H1 (cell line): ENCODE measurements around the gene HTR3D. TPM values are rescaled to one million over a fixed set of nuclear protein-coding genes. Genes with fewer than 3 reads are reported as not detected.

Experiments used
- CTCF ChIA-PET: fragments of 300-600 bp; sonication (Branson Sonifier 250); formaldehyde crosslinking; loops from one replicate; lab custom pipeline; 2021; ENCODE audit not compliant: partially characterized antibody; lab: Charles Lee
- POLR2A ChIA-PET: fragments of 300-600 bp; sonication (Branson Sonifier 250); formaldehyde crosslinking; loops from one replicate; lab custom pipeline; 2021; ENCODE audit warnings: inconsistent platforms; ENCODE audit not compliant: partially characterized antibody; lab: Charles Lee
- DNase-seq, 2 experiments: peaks; one replicate each; pipeline versions ENCODE4 v3.0.0 to v3.0.0-alpha.2; 2010 to 2022; ENCODE audit warnings: low spot score in 2 of 2, low read depth in 1 of 2, mixed read lengths in 1 of 2
- FAIRE-seq: peaks from 2 replicates; lab custom pipeline; 2011; peaks lifted over from hg19 to GRCh38; lab: Jason Lieb, UNC
- H2AFZ ChIP-seq: 2 replicates; pipeline ENCODE4 v1.8.1; 2012; ENCODE audit warnings: low read length, inconsistent platforms
- H2AK5ac ChIP-seq: 2 replicates; pipeline ENCODE4 v1.6.1; 2013; ENCODE audit warnings: low read depth, low read length
- H2BK120ac ChIP-seq: replicated peaks from 2 replicates; pipeline ENCODE3; 2013; ENCODE audit warnings: low read depth, low read length, inconsistent platforms
- H2BK12ac ChIP-seq: 2 replicates; pipeline ENCODE4 v1.6.1; 2013; ENCODE audit warnings: low read depth, low read length
- H2BK15ac ChIP-seq: 2 replicates; pipeline ENCODE4 v1.6.1; 2013; ENCODE audit warnings: low read length
- H2BK20ac ChIP-seq: 2 replicates; pipeline ENCODE4 v1.6.1; 2013; ENCODE audit warnings: low read length
- H2BK5ac ChIP-seq: 2 replicates; pipeline ENCODE4 v1.6.1; 2013; ENCODE audit warnings: low read depth, low read length
- H3K14ac ChIP-seq: 2 replicates; pipeline ENCODE4 v1.6.1; 2013; ENCODE audit warnings: inconsistent platforms; ENCODE audit not compliant: insufficient read length
- H3K18ac ChIP-seq: 2 replicates; pipeline ENCODE4 v1.6.1; 2013; ENCODE audit warnings: low read length; ENCODE audit errors: extremely low read depth
- H3K23ac ChIP-seq: 2 replicates; pipeline ENCODE4 v1.6.1; 2013; ENCODE audit warnings: inconsistent platforms; ENCODE audit not compliant: insufficient read length
- H3K23me2 ChIP-seq: 2 replicates; pipeline ENCODE4 v1.6.1; 2013; ENCODE audit warnings: low read depth, low read length
- H3K27ac ChIP-seq: 2 replicates; pipeline ENCODE4 v1.6.1; 2011; ENCODE audit warnings: low read depth, low read length, inconsistent platforms
- H3K27me3 ChIP-seq, 4 experiments: replicated peaks in 1 of 4; 1 replicate in 1 of 4; 2 replicates in 3 of 4; pipeline versions ENCODE4 v1.6.1 to v1.8.1; 2011 to 2013; ENCODE audit warnings: low read length in 3 of 4, mild to moderate bottlenecking in 3 of 4, inconsistent platforms in 2 of 4, mixed read lengths in 2 of 4, moderate library complexity in 1 of 4; ENCODE audit not compliant: control insufficient read depth in 3 of 4, insufficient read depth in 3 of 4; ENCODE audit errors: extremely low read depth in 1 of 4
- H3K36me3 ChIP-seq, 4 experiments: 2 replicates each; pipeline versions ENCODE4 v1.6.1 to v1.8.1; 2011 to 2013; ENCODE audit warnings: mild to moderate bottlenecking in 4 of 4, low read length in 3 of 4, moderate library complexity in 2 of 4, control low read depth in 1 of 4, inconsistent platforms in 1 of 4; ENCODE audit not compliant: insufficient read depth in 4 of 4, control insufficient read depth in 2 of 4
- H3K4ac ChIP-seq: replicated peaks from 2 replicates; pipeline ENCODE3; 2013; ENCODE audit warnings: low read length, low read depth, mixed read lengths, inconsistent platforms; ENCODE audit not compliant: insufficient read length
- H3K4me1 ChIP-seq, 4 experiments: replicated peaks in 1 of 4; 1 replicate in 1 of 4; 2 replicates in 3 of 4; pipeline versions ENCODE4 v1.6.1 to v1.8.1; 2011 to 2013; ENCODE audit warnings: low read length in 3 of 4, inconsistent platforms in 2 of 4, mixed read lengths in 1 of 4; ENCODE audit not compliant: insufficient read depth in 4 of 4, control insufficient read depth in 3 of 4
- H3K4me2 ChIP-seq, 2 experiments: 2 replicates each; pipeline versions ENCODE4 v1.6.1 to v1.8.1; 2011 to 2013; ENCODE audit warnings: low read depth in 2 of 2, low read length in 2 of 2, control low read depth in 1 of 2, inconsistent platforms in 1 of 2, mild to moderate bottlenecking in 1 of 2; ENCODE audit not compliant: insufficient read depth in 1 of 2
- H3K4me3 ChIP-seq, 4 experiments: fragments of 200-600, 300-600 bp in 1 of 4; sonication (generic), shearing (Covaris generic), sonication (Bioruptor Twin) in 1 of 4; 2 replicates each; pipeline versions ENCODE4 v1.5.1 to v1.8.1; 2011 to 2016; ENCODE audit warnings: low read length in 4 of 4, low read depth in 3 of 4, control low read depth in 2 of 4, inconsistent platforms in 2 of 4, mild to moderate bottlenecking in 2 of 4, mixed read lengths in 1 of 4, moderate library complexity in 1 of 4; ENCODE audit not compliant: insufficient read depth in 2 of 4; ENCODE audit errors: extremely low read depth in 1 of 4
- H3K56ac ChIP-seq: replicated peaks from 2 replicates; pipeline ENCODE3; 2013; ENCODE audit warnings: low read depth, mild to moderate bottlenecking, mixed read lengths, low read length, inconsistent platforms; ENCODE audit not compliant: insufficient read length
- H3K79me1 ChIP-seq: 2 replicates; pipeline ENCODE4 v1.6.1; 2013; ENCODE audit warnings: low read depth, low read length, control low read depth
- H3K79me2 ChIP-seq, 2 experiments: 2 replicates each; pipeline versions ENCODE4 v1.6.1 to v1.8.1; 2012 to 2013; ENCODE audit warnings: low read length in 2 of 2, mild to moderate bottlenecking in 2 of 2, inconsistent platforms in 1 of 2; ENCODE audit not compliant: insufficient read depth in 2 of 2, control insufficient read depth in 1 of 2
- H3K9ac ChIP-seq, 4 experiments: replicated peaks in 1 of 4; 1 replicate in 1 of 4; 2 replicates in 3 of 4; pipeline versions ENCODE4 v1.6.1 to v1.8.1; 2011 to 2013; ENCODE audit warnings: low read depth in 3 of 4, low read length in 3 of 4, control low read depth in 2 of 4, mild to moderate bottlenecking in 2 of 4, moderate library complexity in 2 of 4, inconsistent platforms in 1 of 4; ENCODE audit errors: extremely low read depth in 1 of 4
- H3K9me3 ChIP-seq, 2 experiments: 2 replicates each; pipeline versions ENCODE4 v1.6.1 to v1.8.1; 2012 to 2013; ENCODE audit warnings: mild to moderate bottlenecking in 2 of 2, moderate library complexity in 2 of 2, control low read depth in 1 of 2, inconsistent platforms in 1 of 2, low read depth in 1 of 2, low read length in 1 of 2, mixed read lengths in 1 of 2; ENCODE audit not compliant: insufficient read depth in 2 of 2
- H4K20me1 ChIP-seq, 2 experiments: replicated peaks in 1 of 2; 2 replicates each; pipeline versions ENCODE3 to v1.8.1; 2011 to 2013; ENCODE audit warnings: inconsistent platforms in 2 of 2, low read length in 2 of 2, mild to moderate bottlenecking in 1 of 2; ENCODE audit not compliant: insufficient read depth in 2 of 2, control insufficient read depth in 1 of 2
- H4K5ac ChIP-seq: 2 replicates; pipeline ENCODE4 v1.6.1; 2013; ENCODE audit warnings: low read length, low read depth, mixed read lengths, inconsistent platforms; ENCODE audit not compliant: insufficient read length
- H4K8ac ChIP-seq: 2 replicates; pipeline ENCODE4 v1.8.0; 2013; ENCODE audit warnings: mild to moderate bottlenecking, moderate library complexity, low read length, inconsistent platforms; ENCODE audit not compliant: insufficient read depth; ENCODE audit errors: extremely low read depth
- H4K91ac ChIP-seq: replicated peaks from 2 replicates; pipeline ENCODE3; 2013; ENCODE audit warnings: low read length, mixed read lengths, inconsistent platforms; ENCODE audit not compliant: insufficient read length
- FOSL1 ChIP-seq: IDR thresholded peaks from 2 replicates; pipeline ENCODE4 v1.6.1; 2011; ENCODE audit warnings: mild to moderate bottlenecking, low read depth, low read length, moderate library complexity; ENCODE audit not compliant: insufficient read depth
- GABPA ChIP-seq: IDR thresholded peaks from 2 replicates; pipeline ENCODE4 v1.6.1; 2011; ENCODE audit warnings: mild to moderate bottlenecking, low read length, moderate library complexity, borderline replicate concordance; ENCODE audit not compliant: insufficient read depth
- KDM1A ChIP-seq: fragments of 200-600, 300-600 bp; sonication (generic); IDR thresholded peaks from 2 replicates; pipeline ENCODE4 v1.7.1; 2016; ENCODE audit warnings: mild to moderate bottlenecking, low read length, borderline replicate concordance
- POLR2A ChIP-seq, 2 experiments: IDR thresholded peaks; 1 replicate in 1 of 2; 2 replicates in 1 of 2; pipeline ENCODE4 v1.6.1; 2011; ENCODE audit warnings: low read depth in 2 of 2, low read length in 2 of 2, mild to moderate bottlenecking in 2 of 2; ENCODE audit errors: control extremely low read depth in 1 of 2
- YY1 ChIP-seq: IDR thresholded peaks from 2 replicates; pipeline ENCODE4 v1.6.1; 2011; ENCODE audit warnings: low read depth, mild to moderate bottlenecking, low read length
- WGBS, 2 experiments: shearing (Covaris generic) in 1 of 2; methylation state at CpG; one replicate each; pipeline versions ENCODE4 v1.1.6 to v1.1.7; 2013 to 2015; ENCODE audit warnings: low lambda C conversion rate in 2 of 2, mixed read lengths in 2 of 2, inconsistent platforms in 1 of 2, low coverage in 1 of 2, missing lambda C conversion rate in 1 of 2; ENCODE audit not compliant: insufficient replicate concordance in 2 of 2, insufficient coverage in 1 of 2, insufficient read length in 1 of 2; ENCODE audit errors: extremely low coverage in 1 of 2, missing lambda C conversion rate in 1 of 2; 5-methylcytosine and 5-hydroxymethylcytosine counted together
- polyA plus RNA-seq, 7 experiments: library from polyadenylated mRNA; depleted of rRNA in 3 of 7; stranded (reverse) in 5 of 7; unstranded in 2 of 7; fragments of >200 nt in 5 of 7; fragments of 200-250 nt in 2 of 7; gene quantifications; 1 replicate in 5 of 7; 2 replicates in 1 of 7; 4 replicates in 1 of 7; pipeline versions ENCODE4 v1.2.1 to v1.2.3, GENCODE V29; 2011 to 2013; ENCODE audit warnings: missing spikeins in 2 of 7, mixed read lengths in 2 of 7
- total RNA-seq: library from RNA; stranded (reverse); fragmentation: NEBNext Ultra II Directional; extraction: Animal tissue kit (Norgen Biotek cat#: 25700); gene quantifications from 2 replicates; pipeline ENCODE4 v1.2.1, GENCODE V29; 2021

Gene HTR3D
- total and polyA plus RNA-seq, 2 of the 8 experiments (the other 6 are each of a cell fraction or from before 2014, with no cell fraction given), result not detected

DNA sequence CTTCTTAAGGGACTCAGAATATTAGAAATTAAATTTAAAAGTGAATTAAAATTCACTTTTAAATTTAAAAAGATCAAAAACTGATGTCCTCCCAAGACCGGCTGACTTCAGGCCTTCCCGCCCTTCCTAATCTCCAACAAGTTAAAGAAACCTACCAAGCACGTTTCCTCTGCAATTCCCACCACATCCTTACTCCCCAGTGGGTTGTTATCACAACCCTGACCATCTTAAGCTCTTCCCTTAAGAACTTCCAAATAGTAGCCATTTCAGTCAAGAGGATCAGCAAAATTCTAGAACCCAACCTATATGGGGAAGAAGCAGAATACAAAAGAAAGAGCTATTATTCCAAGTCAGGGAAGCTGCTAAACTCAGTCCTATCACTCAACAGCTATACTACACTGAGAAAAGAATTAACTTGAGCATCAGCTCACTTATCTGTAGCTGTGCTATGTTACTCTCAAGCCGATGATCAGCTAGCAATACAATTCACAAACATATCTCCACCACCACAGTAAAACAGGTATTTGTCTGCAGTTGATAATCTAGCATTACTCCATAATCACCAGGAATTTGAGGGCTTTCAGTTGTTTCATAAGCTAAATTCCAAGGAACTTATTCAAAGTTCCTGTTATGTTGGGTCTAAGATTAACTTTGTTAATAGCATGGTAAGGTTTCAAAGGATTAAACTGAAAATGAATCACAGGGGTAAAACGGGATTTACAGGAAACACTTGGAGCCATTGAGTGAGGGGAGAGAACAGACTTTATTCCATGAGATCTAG lies 28.2 kb upstream of the HTR3D start:
- Histone ChIP-seq H3K4me1 (no peaks in the 10 kb centered on the region; a peak in 1 of 7 replicates), H4K5ac (no peak overlapping the region), H3K36me3 (no peaks in the 10 kb centered on the region; a peak in 2 of 8 replicates), H2BK5ac (no peak overlapping the region), H3K27ac (no peak overlapping the region), H2AK5ac (no peak overlapping the region), H3K9ac (no peak overlapping the region), H3K14ac (no peak overlapping the region), H3K23me2 (no peaks in the 10 kb centered on the region), H3K18ac (no peak overlapping the region), H2AFZ (no peak overlapping the region), H4K8ac (no peak overlapping the region), H3K56ac (no peak overlapping the region), H3K9me3 (no peaks in the 10 kb centered on the region), H3K79me2 (peaks cover 3 to 15% of the 10 kb centered on the region in 2 experiments; a peak in 1 of 4 replicates), H3K4me3 (no peak overlapping the region), H3K27me3 (no peaks in the 10 kb centered on the region), H4K91ac (no peak overlapping the region), H4K20me1 (peaks cover 1 to 3% of the 10 kb centered on the region in 2 experiments), H2BK20ac (no peak overlapping the region), H2BK15ac (no peak overlapping the region), H2BK12ac (no peak overlapping the region), H3K4me2 (no peak overlapping the region), H3K4ac (no peak overlapping the region), H2BK120ac (no peak overlapping the region), H3K23ac (no peak overlapping the region), H3K79me1 (no peaks in the 10 kb centered on the region; the same call in 1 of the 2 replicates)
- FAIRE-seq (no peak), DNase-seq (no peak)
- POLR2A ChIA-PET, result no interaction called here
- CTCF ChIA-PET, result interaction anchor here (0.5 to 1.7 kb wide), 3 partner anchors 13 to 99 kb away, joined by 3 to 5 read pairs (median 3); no protein-coding TSS in a partner anchor
- WGBS, 2 experiments, result 90% methylated on average over 5 of the region's 5 CpGs; no CpG with 5 or more reads in 1 of the 2 experiments
- TF ChIP-seq KDM1A (no peak), GABPA (no peak), YY1 (no peak), FOSL1 (no peak), POLR2A (IDR thresholded peaks at IDR 0.05; ENCODE audit: control extremely low read depth in 1 of 2, low read depth in 2 of 2, low read length in 2 of 2) (no peak)
